ENCODE results near the gene GCKR.
"Not testable (repeated sequence)": the region's sequence is repeated elsewhere in the genome, so short reads cannot be mapped to it uniquely, and the experiment has no call there.

The GCKR gene

DNA sequence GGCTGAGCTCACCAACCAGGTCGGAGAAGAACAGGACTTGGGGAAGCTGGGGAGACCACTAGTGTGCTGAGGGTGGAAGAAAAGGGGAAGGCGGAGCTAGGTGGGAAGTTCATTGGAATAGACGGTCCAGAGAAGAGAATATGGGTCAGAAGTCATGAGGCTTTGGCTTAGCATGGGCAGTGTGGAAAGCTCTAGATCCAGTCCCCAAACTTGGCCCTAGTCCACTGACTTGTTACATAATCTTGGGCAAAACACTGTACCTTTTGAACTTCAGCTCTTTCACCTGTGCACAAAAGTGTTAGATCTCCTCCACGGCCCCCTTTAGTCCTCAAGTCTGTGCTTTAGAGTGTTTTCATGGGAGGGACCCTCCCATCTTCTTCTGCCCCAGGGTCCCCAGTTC, 10.7 kb downstream of the GCKR start:
- no peak for DNase-seq (ENCODE audit: low read depth, low spot score)

DNA sequence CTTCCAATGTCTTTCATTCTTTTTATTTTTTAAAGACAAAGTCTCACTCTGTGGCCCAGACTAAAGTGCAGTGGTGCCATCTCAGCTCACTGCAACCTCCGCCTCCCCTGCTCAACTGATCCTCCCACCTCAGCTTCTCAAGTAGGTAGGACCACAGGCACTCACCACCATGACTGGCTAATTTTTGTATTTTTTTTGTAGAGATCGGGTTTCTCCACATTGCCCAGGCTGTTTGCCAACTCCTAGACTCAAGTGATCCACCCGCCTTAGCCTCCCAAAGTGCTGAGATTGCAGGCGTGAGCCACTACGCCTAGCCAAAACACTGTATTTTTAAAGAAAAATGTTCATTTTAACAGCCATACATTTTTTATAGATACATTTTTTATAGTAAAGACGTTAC, 12.7 kb downstream of the GCKR start:
- peak; percentile 57 for DNase-seq (ENCODE audit: low read depth, low spot score)

DNA sequence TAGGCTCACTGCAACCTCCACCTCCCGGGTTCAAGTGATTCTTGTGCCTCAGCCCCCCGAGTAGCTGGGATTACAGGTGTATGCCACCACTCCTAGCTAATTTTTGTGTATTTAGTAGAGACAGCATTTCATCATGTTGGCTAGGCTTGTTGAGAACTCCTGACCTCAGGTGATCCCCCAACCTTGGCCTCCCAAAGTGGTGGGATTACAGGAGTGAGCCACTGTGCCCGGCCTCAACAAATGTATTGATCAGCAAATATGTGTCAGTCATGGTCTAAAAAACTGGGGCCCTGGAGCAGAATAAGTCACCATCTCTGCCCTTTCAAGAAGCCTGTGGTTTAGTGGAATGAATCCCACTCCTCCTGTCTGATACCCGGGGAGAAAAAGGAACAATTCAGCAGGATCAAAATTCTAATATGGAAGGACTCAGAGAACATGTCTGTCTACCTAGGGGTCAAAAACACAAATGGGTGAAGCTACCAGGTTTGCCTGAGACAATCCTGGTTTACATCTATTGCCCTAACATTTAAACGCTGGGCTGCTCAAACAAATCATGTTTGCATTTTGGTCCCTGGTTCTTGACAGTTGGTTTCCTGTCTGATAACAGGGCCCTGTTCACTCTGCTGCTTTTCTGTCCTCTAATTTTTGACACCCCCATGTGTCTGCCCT, 21.6 kb downstream of the GCKR start:
- DNase-seq (ENCODE audit: low read depth, low spot score), result no peak

- DNase-seq (ENCODE audit: low read depth, low spot score), result no peak
Measured at GRCh38 chr2:27518782-27519113, 22.1 kb downstream of the GCKR start.

GRCh38 chr2:27520316-27520715, 23.7 kb downstream of the GCKR start:
- DNase-seq (ENCODE audit: low read depth, low spot score), result no peak

- DNase-seq (ENCODE audit: low read depth, low spot score), result no peak
Measured at GRCh38 chr2:27522400-27522945, 25.8 kb downstream of the GCKR start.

- DNase-seq (ENCODE audit: low read depth, low spot score), result peak; percentile 15
Measured at GRCh38 chr2:27527182-27527581, 30.5 kb downstream of the GCKR start.

DNA sequence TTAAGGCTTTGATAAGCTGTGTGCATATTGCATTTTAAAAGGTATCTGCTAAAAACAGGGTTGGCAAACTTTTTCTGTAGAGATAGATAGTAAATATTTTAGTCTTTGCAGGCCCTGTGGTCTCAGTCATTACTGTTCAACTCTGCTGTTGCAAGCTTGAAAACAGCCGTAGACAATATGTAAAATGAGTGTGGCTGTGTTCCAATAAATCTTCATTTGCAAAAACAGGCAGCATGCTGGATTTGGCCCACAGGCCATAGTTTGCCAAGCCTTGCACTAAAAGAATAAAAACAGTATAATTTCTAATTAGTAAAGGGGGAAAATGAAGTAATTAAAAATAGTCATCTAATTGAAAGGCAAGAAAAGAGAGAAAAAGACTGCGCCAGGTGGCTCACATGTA, 35.3 kb downstream of the GCKR start:
- no peak for DNase-seq (ENCODE audit: low read depth, low spot score)

- peak; percentile 7 for DNase-seq (ENCODE audit: low read depth, low spot score)
Measured at GRCh38 chr2:27537287-27537686, 40.6 kb downstream of the GCKR start.

DNA sequence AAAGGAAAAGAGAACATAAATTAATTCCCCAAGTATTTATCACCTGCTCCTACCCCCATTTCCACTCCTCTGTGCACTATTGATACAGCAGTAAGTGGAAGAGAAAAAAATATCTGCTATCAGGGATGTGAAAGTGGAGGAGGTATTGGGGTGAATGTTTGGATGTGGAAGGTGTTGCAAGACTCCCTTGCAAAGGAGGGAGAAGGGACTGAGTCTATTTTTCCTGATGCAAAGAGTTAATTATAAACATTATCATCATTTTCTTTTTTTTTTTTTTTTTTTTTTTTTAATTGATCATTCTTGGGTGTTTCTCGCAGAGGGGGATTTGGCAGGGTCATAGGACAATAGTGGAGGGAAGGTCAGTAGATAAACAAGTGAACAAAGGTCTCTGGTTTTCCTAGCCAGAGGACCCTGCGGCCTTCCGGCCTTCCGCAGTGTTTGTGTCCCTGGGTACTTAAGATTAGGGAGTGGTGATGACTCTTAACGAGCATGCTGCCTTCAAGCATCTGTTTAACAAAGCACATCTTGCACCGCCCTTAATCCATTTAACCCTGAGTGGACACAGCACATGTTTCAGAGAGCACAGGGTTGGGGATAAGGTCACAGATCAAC, 42.3 kb downstream of the GCKR start:
- DNase-seq (ENCODE audit: low read depth, low spot score), result not testable (repeated sequence)

GRCh38 chr2:27539649-27540048, 43.0 kb downstream of the GCKR start:
- DNase-seq (ENCODE audit: low read depth, low spot score), result not testable (repeated sequence)

- no peak for DNase-seq (ENCODE audit: low read depth, low spot score)
Measured at GRCh38 chr2:27544143-27544821, 47.6 kb downstream of the GCKR start.

- peak; percentile 37 for DNase-seq (ENCODE audit: low read depth, low spot score)
Measured at GRCh38 chr2:27545348-27546141, 48.9 kb downstream of the GCKR start.

GRCh38 chr2:27549303-27549702, 52.7 kb downstream of the GCKR start:
- DNase-seq (ENCODE audit: low read depth, low spot score), result no peak

- no peak for DNase-seq (ENCODE audit: low read depth, low spot score)
Measured at GRCh38 chr2:27551514-27551913, 54.9 kb downstream of the GCKR start.

DNA sequence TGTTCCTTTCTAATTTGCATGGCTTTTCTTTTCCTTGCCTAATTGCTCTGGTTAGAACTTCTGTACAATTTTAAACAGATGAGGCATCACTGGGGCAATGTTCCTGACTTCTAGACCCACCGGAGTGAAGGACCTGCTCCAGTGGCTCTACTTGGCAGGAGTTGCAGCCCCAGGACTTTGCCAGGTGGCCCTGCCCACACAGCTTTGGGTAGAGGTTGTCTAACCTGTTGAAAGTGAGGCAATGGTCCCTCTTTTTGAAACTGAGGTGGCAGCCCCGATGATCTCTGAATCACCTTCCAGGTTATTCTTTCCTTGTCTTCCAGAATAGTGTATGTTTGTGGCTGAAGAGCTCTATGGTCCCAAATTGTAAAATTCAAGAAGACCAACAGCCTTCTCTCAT, 56.3 kb downstream of the GCKR start:
- DNase-seq (ENCODE audit: low read depth, low spot score), result no peak

GRCh38 chr2:27554451-27554850, 57.8 kb downstream of the GCKR start:
- DNase-seq (ENCODE audit: low read depth, low spot score), result not testable (repeated sequence)

- DNase-seq (ENCODE audit: low read depth, low spot score), result no peak
Measured at GRCh38 chr2:27559228-27559627, 62.6 kb downstream of the GCKR start.

DNA sequence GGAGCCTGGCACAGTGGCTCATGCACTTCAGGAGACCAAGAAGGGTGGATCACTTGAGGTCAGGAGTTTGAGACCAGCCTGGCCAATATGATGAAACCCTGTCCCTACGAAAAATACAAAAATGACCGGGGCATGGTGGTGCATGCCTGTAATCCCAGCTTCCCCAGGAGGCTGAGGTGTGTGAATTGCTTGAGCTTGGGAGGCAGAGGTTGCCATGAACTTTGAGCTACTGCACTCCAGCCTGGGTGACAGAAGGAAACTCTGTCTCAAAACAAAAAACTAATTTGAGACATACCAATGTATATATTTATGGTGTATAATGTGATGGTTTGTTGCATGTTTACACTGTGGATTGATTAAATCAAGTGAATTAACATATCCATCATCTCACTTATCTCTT, 64.4 kb downstream of the GCKR start:
- no peak for DNase-seq (ENCODE audit: low read depth, low spot score)

GRCh38 chr2:27566628-27567027, 70.0 kb downstream of the GCKR start:
- peak; percentile 29 for DNase-seq (ENCODE audit: low read depth, low spot score)

GRCh38 chr2:27569398-27569797, 72.8 kb downstream of the GCKR start:
- DNase-seq (ENCODE audit: low read depth, low spot score), result no peak

- DNase-seq (ENCODE audit: low read depth, low spot score), result no peak
Measured at GRCh38 chr2:27571197-27571596, 74.6 kb downstream of the GCKR start.
